Measurements from ENCODE around the gene KDM7A. TPM values are rescaled to one million over a fixed set of nuclear protein-coding genes. Genes with fewer than 3 reads are reported as not detected.

KDM7A gene
- total RNA-seq, 1 experiment from 2014 or later: 11.7 TPM

GRCh38 chr7:140192176-140192575 is 15.4 kb upstream of the KDM7A start:
- ChIA-PET POLR2A (ENCODE audit: low non-redundant PET) (interaction anchor here (0.6 kb wide), 1 partner anchor 241 kb away, joined by 3 read pairs; no protein-coding TSS in a partner anchor), CTCF (no interaction called here)
- intact Hi-C loops (cut with micrococcal nuclease; ENCODE audit: unreplicated experiment): no loop called here
- H3K36me3 ChIP-seq (ENCODE audit: insufficient read depth, low read length, poor library complexity, severe bottlenecking): no peaks in the 10 kb centered on the region
- BruUV-seq (replicated peaks): no TSS peak
- H3K27me3 ChIP-seq (replicated peaks; ENCODE audit: insufficient read depth, low read depth, low read length, poor library complexity): no peaks in the 10 kb centered on the region
- DNase-seq (ENCODE audit: low spot score): no peak
- H3K27ac ChIP-seq (ENCODE audit: low read depth, low read length, poor library complexity, severe bottlenecking): no peak overlapping the region
- no peak overlapping the region for H3K4me3 ChIP-seq (ENCODE audit: low read depth, low read length, poor library complexity, severe bottlenecking)
- H3K4me1 ChIP-seq (ENCODE audit: insufficient read depth, low read length, poor library complexity, severe bottlenecking): peaks cover 12% of the 10 kb centered on the region
- no peaks in the 10 kb centered on the region for H3K9me3 ChIP-seq (ENCODE audit: low read depth, low read length, poor library complexity, severe bottlenecking)
- TF ChIP-seq CTCF (conservative IDR thresholded peaks at IDR 0.05; ENCODE audit: low read depth, low read length) (no peak), EZH2 (IDR thresholded peaks at IDR 0.05; ENCODE audit: borderline replicate concordance, low read depth, low read length, poor library complexity, severe bottlenecking) (no peak)

- H3K27me3 ChIP-seq (replicated peaks; ENCODE audit: insufficient read depth, low read depth, low read length, poor library complexity): no peaks in the 10 kb centered on the region
- POLR2A ChIA-PET (ENCODE audit: low non-redundant PET): no interaction called here
- TF ChIP-seq CTCF (conservative IDR thresholded peaks at IDR 0.05; ENCODE audit: low read depth, low read length) (no peak), EZH2 (IDR thresholded peaks at IDR 0.05; ENCODE audit: borderline replicate concordance, low read depth, low read length, poor library complexity, severe bottlenecking) (no peak)
- H3K4me1 ChIP-seq (ENCODE audit: insufficient read depth, low read length, poor library complexity, severe bottlenecking): peaks cover 12% of the 10 kb centered on the region
- H3K27ac ChIP-seq (ENCODE audit: low read depth, low read length, poor library complexity, severe bottlenecking): no peak overlapping the region
- no peak overlapping the region for H3K4me3 ChIP-seq (ENCODE audit: low read depth, low read length, poor library complexity, severe bottlenecking)
- CTCF ChIA-PET: no interaction called here
- DNase-seq (ENCODE audit: low spot score): no peak
- H3K36me3 ChIP-seq (ENCODE audit: insufficient read depth, low read length, poor library complexity, severe bottlenecking): no peaks in the 10 kb centered on the region
- no TSS peak for BruUV-seq (replicated peaks)
- intact Hi-C loops (cut with micrococcal nuclease; ENCODE audit: unreplicated experiment): no loop called here
- no peaks in the 10 kb centered on the region for H3K9me3 ChIP-seq (ENCODE audit: low read depth, low read length, poor library complexity, severe bottlenecking)
These were observed 13.8 kb upstream of the KDM7A start for GRCh38 chr7:140190588-140190987.

GRCh38 chr7:140189917-140190316 is 13.1 kb upstream of the KDM7A start:
- CTCF ChIA-PET: no interaction called here
- intact Hi-C loops (cut with micrococcal nuclease; ENCODE audit: unreplicated experiment): no loop called here
- POLR2A ChIA-PET (ENCODE audit: low non-redundant PET): no interaction called here
- Histone ChIP-seq H3K4me1 (ENCODE audit: insufficient read depth, low read length, poor library complexity, severe bottlenecking) (peaks cover 12% of the 10 kb centered on the region), H3K27ac (ENCODE audit: low read depth, low read length, poor library complexity, severe bottlenecking) (no peak overlapping the region), H3K4me3 (ENCODE audit: low read depth, low read length, poor library complexity, severe bottlenecking) (no peak overlapping the region), H3K36me3 (ENCODE audit: insufficient read depth, low read length, poor library complexity, severe bottlenecking) (no peaks in the 10 kb centered on the region), H3K9me3 (ENCODE audit: low read depth, low read length, poor library complexity, severe bottlenecking) (no peaks in the 10 kb centered on the region), H3K27me3 (replicated peaks; ENCODE audit: insufficient read depth, low read depth, low read length, poor library complexity) (no peaks in the 10 kb centered on the region)
- DNase-seq (ENCODE audit: low spot score): no peak
- TF ChIP-seq CTCF (conservative IDR thresholded peaks at IDR 0.05; ENCODE audit: low read depth, low read length) (no peak), EZH2 (IDR thresholded peaks at IDR 0.05; ENCODE audit: borderline replicate concordance, low read depth, low read length, poor library complexity, severe bottlenecking) (no peak)
- no TSS peak for BruUV-seq (replicated peaks)
